ENCODE measurements around the gene ZNF716. TPM values are rescaled to one million over a fixed set of nuclear protein-coding genes. Genes with fewer than 3 reads are reported as not detected.

Gene ZNF716
- total RNA-seq, 1 experiment from 2014 or later, result not detected

- no peak overlapping the region for H3K27ac ChIP-seq (ENCODE audit: low read length)
- H3K9me2 ChIP-seq (replicated peaks; ENCODE audit: insufficient read depth, low read length), result no peaks in the 10 kb centered on the region
- no peaks in the 10 kb centered on the region for H3K4me1 ChIP-seq (ENCODE audit: low read length)
- no peaks in the 10 kb centered on the region for H3K27me3 ChIP-seq (ENCODE audit: low read length)
- H4K20me1 ChIP-seq (ENCODE audit: insufficient read depth, low read depth, low read length), result no peaks in the 10 kb centered on the region
- H2AFZ ChIP-seq (ENCODE audit: low read length), result no peak overlapping the region
- H3K4me3 ChIP-seq (ENCODE audit: low read length), result no peak overlapping the region
- H3K9ac ChIP-seq (ENCODE audit: low read length), result no peak overlapping the region
- no peaks in the 10 kb centered on the region for H3K36me3 ChIP-seq (ENCODE audit: insufficient read depth, low read length)
- H3K4me2 ChIP-seq (ENCODE audit: low read depth, low read length, poor library complexity, severe bottlenecking), result no peak overlapping the region
- DNase-seq, result no peak
- peaks cover 32% of the 10 kb centered on the region for H3K9me3 ChIP-seq (ENCODE audit: low read length)
- H3K79me2 ChIP-seq (ENCODE audit: low read length), result no peaks in the 10 kb centered on the region
These were observed 55.2 kb downstream of the ZNF716 start for GRCh38 chr7:57505176-57505575.

Small RNAs within 50 kb of the gene (small RNA-seq; reads per million reads assigned to genes)
- not detected for gene MIR3147

All from Karpas-422 (cell line).